IPS-15b (cell line): Measurements from ENCODE around the gene TUBGCP2.

Experiments
- H3K27me3 ChIP-seq: one replicate; pipeline ENCODE4 v1.6.1; 2013; ENCODE audit warnings: low read length; ENCODE audit not compliant: control insufficient read depth, insufficient read depth
- H3K36me3 ChIP-seq: one replicate; pipeline ENCODE4 v1.6.1; 2013; ENCODE audit warnings: low read length; ENCODE audit not compliant: control insufficient read depth, insufficient read depth
- H3K4me1 ChIP-seq: one replicate; pipeline ENCODE4 v1.6.1; 2013; ENCODE audit warnings: mild to moderate bottlenecking, low read length; ENCODE audit not compliant: control insufficient read depth, insufficient read depth
- H3K4me3 ChIP-seq: one replicate; pipeline ENCODE4 v1.5.1; 2013; ENCODE audit warnings: low read depth, low read length
- H3K9ac ChIP-seq: one replicate; pipeline ENCODE4 v1.6.1; 2013; ENCODE audit warnings: low read depth, mild to moderate bottlenecking, low read length
- H3K9me3 ChIP-seq: one replicate; pipeline ENCODE4 v1.6.1; 2013; ENCODE audit warnings: mild to moderate bottlenecking, low read length; ENCODE audit not compliant: control insufficient read depth, insufficient read depth

The TUBGCP2 gene

DNA sequence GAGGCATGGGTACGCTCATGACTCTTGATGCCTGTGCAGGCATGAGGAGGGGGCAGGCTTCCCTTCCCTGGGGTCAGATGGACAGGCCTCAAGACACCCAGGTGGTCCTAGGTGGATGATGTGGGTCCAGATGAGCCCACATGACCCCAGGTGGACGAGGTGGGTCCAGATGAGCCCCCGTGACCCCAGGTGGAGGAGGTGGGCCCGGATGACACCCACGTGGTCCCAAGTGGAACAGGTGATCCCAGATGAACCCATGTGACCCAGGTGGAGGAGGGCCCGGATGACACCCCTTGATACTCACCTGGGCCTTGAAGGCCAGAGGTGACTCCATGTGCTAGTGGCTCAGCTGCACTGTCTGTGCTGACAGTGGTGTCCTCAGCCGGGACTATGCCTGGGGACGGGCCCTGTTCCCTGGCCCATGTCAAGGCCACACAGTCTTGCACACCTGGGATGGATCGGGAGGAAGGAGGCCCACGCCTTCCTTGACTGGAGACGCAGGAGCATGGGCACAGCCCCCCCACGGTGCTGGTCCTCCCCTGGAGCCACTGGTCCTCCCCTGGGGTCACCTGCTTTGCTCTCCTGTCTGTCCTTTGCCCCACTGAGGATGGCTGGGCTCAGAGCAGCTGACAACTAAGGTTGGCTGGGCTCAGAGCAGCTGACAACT is 41.7 kb upstream of the TUBGCP2 start:
- no peak overlapping the region for H3K9ac ChIP-seq
- no peaks in the 10 kb centered on the region for H3K4me1 ChIP-seq
- H3K4me3 ChIP-seq = no peak overlapping the region
- no peaks in the 10 kb centered on the region for H3K27me3 ChIP-seq
- peaks cover 6% of the 10 kb centered on the region for H3K36me3 ChIP-seq
- H3K9me3 ChIP-seq = no peaks in the 10 kb centered on the region

DNA sequence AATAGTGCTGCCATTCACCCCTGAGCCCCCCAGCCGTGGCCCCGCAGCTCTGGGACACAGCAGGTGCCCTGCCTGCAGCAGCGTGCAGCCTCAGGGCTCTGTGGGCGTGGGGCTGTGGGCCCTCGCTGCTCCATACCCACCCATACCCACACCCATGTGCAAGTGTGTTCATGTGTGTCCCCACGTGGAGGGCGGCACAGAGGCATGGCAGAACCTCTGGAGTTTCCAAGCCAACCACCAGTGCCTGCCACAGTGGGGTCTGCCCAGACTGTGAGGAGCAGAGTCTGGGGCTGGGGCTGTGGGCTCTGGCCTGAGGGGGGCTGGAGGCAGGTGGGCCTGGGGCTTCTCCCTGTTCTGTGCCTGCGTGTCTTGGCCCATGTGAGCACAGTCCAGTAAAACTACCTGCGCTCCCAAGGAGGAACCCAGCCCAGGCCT is 40.9 kb upstream of the TUBGCP2 start:
- Histone ChIP-seq H3K4me3 (no peak overlapping the region), H3K36me3 (peaks cover under 1% of the 10 kb centered on the region), H3K27me3 (no peaks in the 10 kb centered on the region), H3K9me3 (no peaks in the 10 kb centered on the region), H3K9ac (no peak overlapping the region), H3K4me1 (no peaks in the 10 kb centered on the region)

DNA sequence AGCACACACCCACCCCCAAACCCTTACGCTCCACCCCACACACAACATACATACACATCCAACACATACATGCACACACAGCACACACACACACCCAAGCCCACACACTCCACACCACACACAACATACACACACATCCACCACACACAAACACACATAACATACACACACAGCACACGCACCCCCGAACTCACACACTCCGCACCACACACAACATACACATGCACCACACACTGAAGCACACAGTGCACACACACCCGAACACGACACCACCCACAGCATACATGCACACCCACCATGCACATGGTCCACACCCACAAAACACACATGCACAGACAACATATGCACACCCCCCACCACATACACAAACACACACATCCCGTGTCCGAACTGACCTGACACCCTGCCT is 40.5 kb upstream of the TUBGCP2 start:
- no peaks in the 10 kb centered on the region for H3K36me3 ChIP-seq
- H3K4me3 ChIP-seq = no peak overlapping the region
- no peaks in the 10 kb centered on the region for H3K9me3 ChIP-seq
- no peak overlapping the region for H3K9ac ChIP-seq
- no peaks in the 10 kb centered on the region for H3K27me3 ChIP-seq
- no peaks in the 10 kb centered on the region for H3K4me1 ChIP-seq

DNA sequence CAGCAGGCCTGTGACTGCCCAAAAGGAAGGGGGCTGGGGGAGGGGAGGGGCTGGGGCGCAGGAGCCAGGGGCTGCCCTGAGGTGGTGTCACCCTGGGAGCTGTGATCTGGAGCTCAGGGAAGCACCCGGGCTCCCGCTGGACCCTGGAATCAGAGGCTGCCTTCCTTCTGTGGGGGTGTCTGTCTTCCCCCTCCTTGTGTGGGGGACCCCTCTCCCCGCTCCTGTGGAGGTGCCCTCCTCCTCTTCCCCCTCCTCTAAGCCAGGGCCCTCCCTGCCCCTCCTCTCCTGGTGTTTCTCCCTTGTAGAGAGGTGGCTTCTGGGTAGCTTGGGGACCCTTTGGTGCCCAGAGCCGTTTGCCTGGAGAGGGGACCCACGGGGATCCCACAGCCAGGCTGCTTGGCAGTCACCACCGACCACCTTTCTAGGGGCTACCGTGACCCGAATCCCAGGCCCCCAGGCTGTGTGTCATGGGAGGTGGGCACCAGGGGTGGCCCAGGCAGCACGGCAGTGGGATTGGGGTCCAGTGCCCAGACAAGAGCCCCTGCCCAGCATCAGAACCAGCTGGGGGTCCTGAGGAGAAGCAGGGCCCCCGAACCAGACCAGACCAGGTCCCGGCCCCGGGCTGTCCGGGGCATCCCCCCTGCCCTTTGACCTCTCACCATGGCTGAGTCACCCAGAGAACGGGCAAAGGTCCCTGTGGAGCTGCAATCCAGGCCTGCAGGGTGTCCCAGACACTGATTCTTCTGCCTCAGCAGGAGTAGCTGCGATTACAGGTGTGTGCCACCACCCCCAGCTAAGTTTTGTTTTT is 39.2 kb upstream of the TUBGCP2 start:
- H3K9me3 ChIP-seq = no peaks in the 10 kb centered on the region
- H3K4me3 ChIP-seq = no peak overlapping the region
- H3K27me3 ChIP-seq = no peaks in the 10 kb centered on the region
- no peaks in the 10 kb centered on the region for H3K4me1 ChIP-seq
- H3K36me3 ChIP-seq = no peaks in the 10 kb centered on the region
- no peak overlapping the region for H3K9ac ChIP-seq

DNA sequence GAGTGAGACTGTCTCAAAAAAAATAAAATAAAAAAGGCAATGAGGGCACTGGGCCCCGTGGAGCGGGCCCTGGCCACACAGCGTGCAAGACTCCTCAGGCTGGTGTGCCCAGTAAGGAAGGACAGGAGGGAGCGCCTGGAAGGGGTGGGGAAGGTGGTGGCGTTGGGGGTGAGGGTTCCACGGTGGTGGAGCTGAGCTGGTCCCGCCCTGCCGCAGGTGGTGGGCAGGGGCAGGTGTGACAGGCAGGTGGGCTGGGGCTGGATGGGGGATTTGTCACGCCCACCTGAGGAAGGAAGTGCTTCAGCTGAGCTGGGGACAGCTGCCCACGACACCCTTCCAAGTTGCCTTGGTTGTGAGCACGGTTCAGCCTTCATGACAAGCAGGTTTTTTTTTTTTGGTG is 37.7 kb upstream of the TUBGCP2 start:
- H3K4me3 ChIP-seq = no peak overlapping the region
- no peaks in the 10 kb centered on the region for H3K9me3 ChIP-seq
- H3K36me3 ChIP-seq = no peaks in the 10 kb centered on the region
- H3K4me1 ChIP-seq = no peaks in the 10 kb centered on the region
- peaks cover 2% of the 10 kb centered on the region for H3K27me3 ChIP-seq
- H3K9ac ChIP-seq = no peak overlapping the region

DNA sequence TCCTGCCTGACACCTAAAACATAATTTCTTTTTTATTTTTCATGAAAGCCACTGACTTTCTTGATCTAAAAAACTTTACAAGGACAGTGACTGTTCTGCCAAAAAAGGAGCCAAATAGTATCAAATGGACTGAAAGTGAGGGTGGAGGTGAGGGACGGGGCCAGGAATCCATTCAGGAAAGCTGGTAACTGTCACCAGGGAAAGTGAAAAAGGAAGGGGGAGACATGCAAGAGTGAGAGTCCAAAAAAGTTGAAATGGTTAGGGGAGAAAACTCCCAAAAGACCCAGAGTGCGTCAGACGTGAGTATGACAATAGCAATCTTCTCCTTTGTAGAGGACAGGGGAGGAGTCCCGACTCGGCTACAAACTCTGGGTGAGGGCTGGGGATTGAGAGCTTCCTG is 35.6 kb upstream of the TUBGCP2 start:
- peaks cover 8% of the 10 kb centered on the region for H3K27me3 ChIP-seq
- no peaks in the 10 kb centered on the region for H3K36me3 ChIP-seq
- no peaks in the 10 kb centered on the region for H3K4me1 ChIP-seq
- no peak overlapping the region for H3K9ac ChIP-seq
- no peak overlapping the region for H3K4me3 ChIP-seq
- no peaks in the 10 kb centered on the region for H3K9me3 ChIP-seq

DNA sequence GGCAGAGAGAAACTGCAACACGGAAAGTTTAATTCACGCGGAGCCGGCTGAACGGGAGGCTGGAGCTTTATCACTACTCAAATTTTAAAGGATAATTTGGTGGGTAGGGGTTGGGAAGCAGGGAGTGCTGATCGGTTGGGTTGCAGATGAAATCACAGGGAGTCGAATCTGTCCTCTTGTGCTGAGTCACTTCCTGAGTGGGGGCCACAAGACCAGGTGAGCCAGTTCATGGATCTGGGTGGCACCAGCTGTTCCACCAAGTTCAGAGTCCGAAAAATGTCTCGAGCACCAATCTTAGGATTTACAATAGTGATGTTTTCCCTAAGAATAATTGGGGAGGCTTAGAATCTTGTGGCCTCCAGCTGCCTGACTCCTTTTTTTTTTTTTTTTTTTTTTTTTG is 34.9 kb upstream of the TUBGCP2 start:
- H3K9me3 ChIP-seq = no peaks in the 10 kb centered on the region
- H3K27me3 ChIP-seq = peaks cover 13% of the 10 kb centered on the region
- no peaks in the 10 kb centered on the region for H3K36me3 ChIP-seq
- no peaks in the 10 kb centered on the region for H3K4me1 ChIP-seq
- no peak overlapping the region for H3K4me3 ChIP-seq
- no peak overlapping the region for H3K9ac ChIP-seq

DNA sequence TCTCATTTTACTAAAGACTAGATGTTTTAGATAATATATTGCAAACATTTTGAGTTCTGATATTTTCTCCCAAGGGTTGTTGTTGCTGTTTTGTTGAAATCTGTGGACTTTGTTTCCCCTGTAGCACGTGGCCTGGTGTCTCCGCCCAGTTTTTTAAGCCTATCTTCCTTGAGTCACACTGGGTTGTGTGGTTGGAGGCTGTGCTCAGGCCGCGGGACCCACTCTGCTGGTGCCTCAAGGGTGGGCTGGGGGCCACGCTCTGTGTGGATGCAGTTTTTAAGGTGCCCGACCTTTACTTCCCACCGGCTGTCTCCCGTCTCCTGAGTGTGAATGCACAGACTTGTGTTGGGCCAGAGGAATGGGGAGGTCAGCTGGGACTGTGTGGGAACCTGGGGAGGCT is 34.3 kb upstream of the TUBGCP2 start:
- H3K9ac ChIP-seq = no peak overlapping the region
- no peaks in the 10 kb centered on the region for H3K36me3 ChIP-seq
- no peak overlapping the region for H3K4me3 ChIP-seq
- no peaks in the 10 kb centered on the region for H3K9me3 ChIP-seq
- H3K27me3 ChIP-seq = peaks cover 19% of the 10 kb centered on the region
- H3K4me1 ChIP-seq = no peaks in the 10 kb centered on the region

DNA sequence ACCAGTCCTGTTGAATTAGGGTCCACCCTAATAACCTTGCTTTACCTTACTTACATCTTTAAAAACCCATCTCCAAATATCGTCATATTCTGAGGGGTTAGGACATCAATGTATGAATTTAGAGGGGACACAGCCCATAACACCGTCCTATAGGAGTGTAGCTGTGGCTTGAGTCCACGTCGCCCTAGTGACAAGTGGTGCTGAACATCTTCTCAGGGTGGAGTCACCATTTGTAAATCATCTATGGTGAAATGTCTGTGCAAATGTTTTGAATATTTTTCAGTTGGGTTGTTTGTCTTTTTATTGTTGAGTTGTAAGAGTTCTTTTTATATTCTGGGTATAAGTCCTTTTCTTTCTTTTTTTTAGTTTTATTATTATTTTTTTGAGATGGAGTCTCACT is 33.3 kb upstream of the TUBGCP2 start:
- peaks cover 28% of the 10 kb centered on the region for H3K27me3 ChIP-seq
- H3K4me1 ChIP-seq = no peaks in the 10 kb centered on the region
- no peak overlapping the region for H3K4me3 ChIP-seq

DNA sequence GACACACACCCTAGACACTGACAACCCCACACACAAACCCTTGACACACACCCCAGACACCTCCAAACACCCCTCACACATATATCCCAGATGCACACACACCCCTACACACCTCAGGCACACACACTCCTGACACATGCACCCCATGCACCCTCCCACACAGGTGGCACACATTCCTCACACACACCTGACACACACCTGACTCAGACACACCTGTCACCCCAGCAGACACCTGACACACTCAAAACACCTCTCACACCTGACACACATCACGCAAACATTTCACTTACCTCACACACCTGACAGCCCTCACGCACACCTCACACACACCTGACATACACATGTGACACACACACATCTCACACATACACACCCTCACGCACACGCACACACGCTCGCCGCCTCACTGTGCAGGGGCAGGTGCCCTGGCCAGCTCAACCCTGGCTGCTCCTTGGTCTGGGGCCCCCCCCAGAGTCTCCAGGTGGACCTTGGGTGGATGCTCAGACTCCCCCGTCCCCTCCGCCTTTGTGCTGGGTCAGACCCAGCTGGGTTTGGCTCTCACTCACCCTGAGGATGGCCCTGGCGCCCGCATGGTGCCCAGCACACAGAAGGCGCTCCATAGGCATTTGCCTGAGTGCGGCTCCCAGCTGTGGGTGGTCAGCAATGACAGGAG is 31.2 kb upstream of the TUBGCP2 start:
- Histone ChIP-seq H3K4me3 (no peak overlapping the region), H3K9me3 (no peaks in the 10 kb centered on the region), H3K27me3 (peaks cover 47% of the 10 kb centered on the region), H3K36me3 (no peaks in the 10 kb centered on the region), H3K4me1 (no peaks in the 10 kb centered on the region), H3K9ac (no peak overlapping the region)

More for the DNA sequence above, 33.3 kb upstream of the TUBGCP2 start:
- H3K9ac ChIP-seq = no peak overlapping the region
- no peaks in the 10 kb centered on the region for H3K9me3 ChIP-seq
- no peaks in the 10 kb centered on the region for H3K36me3 ChIP-seq

DNA sequence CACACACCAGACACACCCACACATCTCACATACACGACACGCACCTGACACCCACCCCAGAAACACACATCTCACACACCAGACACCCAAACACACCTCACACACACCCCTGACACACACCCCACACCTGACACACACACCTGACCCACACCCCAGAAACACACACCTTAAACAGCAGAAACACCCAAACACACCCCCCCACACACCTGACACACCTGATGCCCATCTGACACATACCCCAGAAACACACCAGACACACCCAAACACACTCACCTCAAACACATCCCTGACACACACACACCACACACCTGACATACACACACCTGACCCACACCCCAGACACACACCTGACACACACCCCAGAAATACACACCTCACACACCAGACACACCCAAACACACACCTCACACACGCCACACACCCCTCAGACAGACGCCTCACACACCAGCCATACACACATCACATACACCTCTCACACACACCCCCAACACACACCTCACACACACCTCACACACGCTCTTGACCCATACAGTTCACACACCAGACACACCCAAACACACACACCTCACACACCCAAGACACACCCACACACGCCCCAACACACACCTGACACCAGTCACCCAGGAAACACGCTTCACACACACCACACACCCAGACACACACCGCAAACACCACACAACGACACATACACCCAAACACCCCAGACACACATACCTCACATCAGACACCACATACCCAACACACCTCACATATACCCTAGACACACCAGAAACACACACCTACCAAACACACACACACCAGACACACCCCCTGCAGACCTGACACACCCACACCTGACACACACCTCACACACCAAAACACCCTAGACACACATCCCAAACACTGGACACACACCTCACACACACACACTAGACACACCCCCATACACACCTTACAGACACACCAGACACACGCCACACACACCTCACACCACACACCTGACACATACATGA is 29.7 kb upstream of the TUBGCP2 start:
- Histone ChIP-seq H3K9me3 (no peaks in the 10 kb centered on the region), H3K9ac (no peak overlapping the region), H3K36me3 (no peaks in the 10 kb centered on the region), H3K4me3 (no peak overlapping the region), H3K4me1 (no peaks in the 10 kb centered on the region), H3K27me3 (peaks cover 60% of the 10 kb centered on the region)
